T-helper 9 cell (primary cell): ENCODE results near the gene ABCD1.
A peak's percentile ranks its signal among the peaks of the same experiment; 100 is the strongest.
"Not testable (repeated sequence)": the region's sequence is repeated elsewhere in the genome, so short reads cannot be mapped to it uniquely, and the experiment has no call there.

Source experiments
- DNase-seq: peaks from one replicate; pipeline ENCODE4 v3.0.0-alpha.2; 2020

ABCD1 gene

GRCh38 chrX:153714256-153714655 is 10.4 kb upstream of the ABCD1 start:
- no peak for DNase-seq

- no peak for DNase-seq
Observed at GRCh38 chrX:153717445-153717844, 7.2 kb upstream of the ABCD1 start.

GRCh38 chrX:153719238-153719637 is 5.4 kb upstream of the ABCD1 start:
- DNase-seq, result no peak

- DNase-seq, result no peak
Observed at GRCh38 chrX:153719701-153720100, 5.0 kb upstream of the ABCD1 start.

GRCh38 chrX:153722704-153723350 is 1.8 kb upstream of the ABCD1 start:
- no peak for DNase-seq

- peak; percentile 41 for DNase-seq
Observed at GRCh38 chrX:153723351-153724251, 1.1 kb upstream of the ABCD1 start.

- DNase-seq, result peak; percentile 15
Observed at GRCh38 chrX:153725039-153725831, 579 bp downstream of the ABCD1 start.

- no peak for DNase-seq
Observed at GRCh38 chrX:153725832-153726285, 1.2 kb downstream of the ABCD1 start.

- DNase-seq, result peak; percentile 30
Observed at GRCh38 chrX:153726286-153727122, 1.8 kb downstream of the ABCD1 start.

GRCh38 chrX:153727123-153727931 is 2.7 kb downstream of the ABCD1 start:
- no peak for DNase-seq

GRCh38 chrX:153728095-153728494 is 3.4 kb downstream of the ABCD1 start:
- no peak for DNase-seq

GRCh38 chrX:153728951-153729631 is 4.4 kb downstream of the ABCD1 start:
- DNase-seq, result no peak

GRCh38 chrX:153730115-153730514 is 5.5 kb downstream of the ABCD1 start:
- not testable (repeated sequence) for DNase-seq

GRCh38 chrX:153731117-153731844 is 6.6 kb downstream of the ABCD1 start:
- no peak for DNase-seq

- no peak for DNase-seq
Observed at GRCh38 chrX:153731845-153732215, 7.2 kb downstream of the ABCD1 start.

- no peak for DNase-seq
Observed at GRCh38 chrX:153732401-153732800, 7.7 kb downstream of the ABCD1 start.

GRCh38 chrX:153733651-153734240 is 9.1 kb downstream of the ABCD1 start:
- DNase-seq, result no peak

GRCh38 chrX:153734871-153735270 is 10.2 kb downstream of the ABCD1 start:
- DNase-seq, result no peak

- DNase-seq, result no peak
Observed at GRCh38 chrX:153735274-153735673, 10.6 kb downstream of the ABCD1 start.
